K562 (cell line): Measurements from ENCODE around the gene TRIM27. TPM values are rescaled to one million over a fixed set of nuclear protein-coding genes. Genes with fewer than 3 reads are reported as not detected.
A peak's percentile ranks its signal among the peaks of the same experiment; 100 is the strongest.

ENCODE experiments used
- CBFA2T3 ChIP-seq: fragments of 450-650 bp; IDR thresholded peaks from 2 replicates; pipeline ENCODE4 v1.6.1; 2017
- CTCFL ChIP-seq: IDR thresholded peaks from 2 replicates; pipeline ENCODE4 v1.6.1; 2011; ENCODE audit warnings: borderline replicate concordance, low read depth, mild to moderate bottlenecking, moderate library complexity, low read length; ENCODE audit not compliant: insufficient read depth, poor library complexity, severe bottlenecking
- ESRRA ChIP-seq: fragments of 450-650 bp; IDR thresholded peaks from 2 replicates; pipeline ENCODE4 v1.6.1; 2014; ENCODE audit warnings: low read depth, mild to moderate bottlenecking, moderate library complexity, borderline replicate concordance
- HDAC1 ChIP-seq, 2 experiments: fragments of 450-650 bp; IDR thresholded peaks; 2 replicates each; pipeline ENCODE4 v1.6.1; 2016 to 2017; ENCODE audit warnings: inconsistent platforms in 1 of 2, mild to moderate bottlenecking in 1 of 2, moderate library complexity in 1 of 2
- HES1 ChIP-seq: fragments of 450-650 bp; IDR thresholded peaks from 2 replicates; pipeline ENCODE4 v1.6.1; 2016; ENCODE audit warnings: low read depth, mild to moderate bottlenecking, moderate library complexity
- HIVEP1 ChIP-seq: fragments of 250-450 bp; sonication (Bioruptor Pico); IDR thresholded peaks from 2 replicates; pipeline ENCODE4 v1.4.0; 2020; ENCODE audit warnings: mild to moderate bottlenecking
- HMBOX1 ChIP-seq: sonication (generic); IDR thresholded peaks from 2 replicates; pipeline ENCODE4 v1.6.1; 2016
- JUN ChIP-seq, 2 experiments: sonication (generic) in 1 of 2; formaldehyde crosslinking in 1 of 2; IDR thresholded peaks; 2 replicates each; pipeline versions ENCODE4 v1.6.1 to v1.8.0; 2012 to 2022; ENCODE audit warnings: borderline replicate concordance in 2 of 2, mild to moderate bottlenecking in 2 of 2, improper control_type of control experiment in 1 of 2, low read depth in 1 of 2, low read length in 1 of 2, missing genetic modification reagents in 1 of 2
- JUND ChIP-seq, 2 experiments: IDR thresholded peaks; 2 replicates in 1 of 2; 3 replicates in 1 of 2; pipeline ENCODE4 v1.6.1; 2011; ENCODE audit warnings: borderline replicate concordance in 2 of 2, low read depth in 2 of 2, low read length in 2 of 2, improper control_type of control experiment in 1 of 2, missing biosample characterization in 1 of 2, missing genetic modification characterization in 1 of 2, missing genetic modification reagents in 1 of 2
- KDM1A ChIP-seq, 2 experiments: fragments of 450-650 bp; IDR thresholded peaks; 2 replicates each; pipeline ENCODE4 v1.6.1; 2016; ENCODE audit warnings: mild to moderate bottlenecking in 2 of 2
- MAFK ChIP-seq: IDR thresholded peaks from 2 replicates; pipeline ENCODE4 v1.6.1; 2011; ENCODE audit warnings: low read length, improper control_type of control experiment
- MEIS2 ChIP-seq: fragments of 450-650 bp; IDR thresholded peaks from 2 replicates; pipeline ENCODE4 v1.6.1; 2014; ENCODE audit warnings: mild to moderate bottlenecking; ENCODE audit not compliant: partially characterized antibody
- MTA1 ChIP-seq: fragments of 450-650 bp; IDR thresholded peaks from 2 replicates; pipeline ENCODE4 v1.6.1; 2017; ENCODE audit warnings: borderline replicate concordance
- NEUROD1 ChIP-seq: fragments of 150-350 bp; IDR thresholded peaks from 2 replicates; pipeline ENCODE4 v1.6.1; 2014; ENCODE audit warnings: borderline replicate concordance, low read length, low read depth; ENCODE audit not compliant: partially characterized antibody
- NR3C1 ChIP-seq: sonication (generic); formaldehyde crosslinking; IDR thresholded peaks from 2 replicates; pipeline ENCODE4 v1.8.1; 2022; ENCODE audit warnings: missing genetic modification reagents
- POLR2B ChIP-seq: fragments of 450-650 bp; IDR thresholded peaks from 2 replicates; pipeline ENCODE4 v1.6.1; 2018; ENCODE audit warnings: low read depth; ENCODE audit not compliant: partially characterized antibody
- SREBF1 ChIP-seq: fragments of 150-350 bp; IDR thresholded peaks from 2 replicates; pipeline ENCODE4 v1.6.1; 2014; ENCODE audit warnings: antibody characterized with exemption, low read depth, low read length, borderline replicate concordance
- TBP ChIP-seq: optimal IDR thresholded peaks from 2 replicates; pipeline ENCODE3; 2011; ENCODE audit warnings: low read depth, low read length, improper control_type of control experiment
- THRB ChIP-seq: fragments of 450-650 bp; formaldehyde crosslinking; conservative IDR thresholded peaks from 2 replicates; pipeline ENCODE4 v1.4.0; 2022; ENCODE audit warnings: mild to moderate bottlenecking, missing genetic modification characterization
- USF1 ChIP-seq: sonication (generic); formaldehyde crosslinking; IDR thresholded peaks from 2 replicates; pipeline ENCODE4 v1.9.0; 2022; ENCODE audit warnings: mild to moderate bottlenecking, missing genetic modification reagents
- polyA plus RNA-seq, 8 experiments: library from polyadenylated mRNA; depleted of rRNA in 4 of 8; stranded (reverse) in 5 of 8; unstranded in 3 of 8; fragments of >200 nt; fragmentation: Nextera tagmentation in 2 of 8; fragmentation: Illumina TruSeq in 1 of 8; extraction: Ambion mirVana in 2 of 8; extraction: Trizol in 1 of 8; gene quantifications; 2 replicates each; pipeline versions ENCODE4 v1.2.1 to v1.2.3, GENCODE V29; 2011 to 2014; ENCODE audit warnings: inconsistent platforms in 1 of 8, missing spikeins in 1 of 8
- total RNA-seq, 7 experiments: library from RNA; depleted of rRNA in 6 of 7; stranded (reverse); fragments of >200 nt in 6 of 7; fragmentation: Illumina TruSeq in 2 of 7; extraction: Trizol in 2 of 7; gene quantifications; 2 replicates each; pipeline versions ENCODE4 v1.2.1 to v1.2.3, GENCODE V29; 2011 to 2021; ENCODE audit warnings: low replicate concordance in 1 of 7

The TRIM27 gene
- total and polyA plus RNA-seq, 9 of the 15 experiments (the other 6 are each of a cell fraction or from before 2014, with no cell fraction given) = 37.7 to 235 (median 122) TPM

- peak; percentile 38 for TF ChIP-seq POLR2B
- TF ChIP-seq ESRRA = peak; percentile 29; the same call in 1 of the 2 replicates
- TF ChIP-seq KDM1A (IDR thresholded peaks at IDR 0.05) = peak; percentile 71 to 76; a peak in 2 of 4 replicates
- TF ChIP-seq TBP = peak; percentile 54
- peak; percentile 59; the same call in 1 of the 2 replicates for TF ChIP-seq USF1
- peak; percentile 44; the same call in 1 of the 2 replicates for TF ChIP-seq MTA1
- TF ChIP-seq CTCFL = no peak
- no peak for TF ChIP-seq NR3C1 (CRISPR knock-in tag)
- TF ChIP-seq HDAC1 (IDR thresholded peaks at IDR 0.05) = peak in 1 of 2 experiments; percentile 61; a peak in 2 of 4 replicates
- no peak for TF ChIP-seq SREBF1
- peak; percentile 98 for TF ChIP-seq JUND (IDR thresholded peaks at IDR 0.05; ENCODE audit: borderline replicate concordance, low read depth, low read length)
- peak; percentile 98 for TF ChIP-seq JUND (tag; IDR thresholded peaks at IDR 0.05; ENCODE audit: borderline replicate concordance, low read depth, low read length)
- peak; percentile 26; the same call in 1 of the 2 replicates for TF ChIP-seq CBFA2T3
- TF ChIP-seq MEIS2 = peak; percentile 56
- peak; percentile 93 for TF ChIP-seq JUN (IDR thresholded peaks at IDR 0.05; ENCODE audit: borderline replicate concordance, low read depth, low read length)
- TF ChIP-seq JUN (CRISPR knock-in tag; IDR thresholded peaks at IDR 0.05; ENCODE audit: borderline replicate concordance) = no peak
- TF ChIP-seq MAFK = peak; percentile 86
- TF ChIP-seq NEUROD1 = peak; percentile 18
- TF ChIP-seq HMBOX1 = peak; percentile 83
- 0 out of 2 replicates have a peak, but pooled peaks have one; percentile 19 for TF ChIP-seq THRB (CRISPR knock-in tag)
- 0 out of 2 replicates have a peak, but pooled peaks have one; percentile 36 for TF ChIP-seq HIVEP1 (CRISPR knock-in tag)
- no peak for TF ChIP-seq HES1
Measured at GRCh38 chr6:28922004-28922820, 1.6 kb downstream of the TRIM27 start (continued).
